ENCODE data around the gene BRF1.
"Not testable (repeated sequence)": the region's sequence is repeated elsewhere in the genome, so short reads cannot be mapped to it uniquely, and the experiment has no call there.

The BRF1 gene

GRCh38 chr14:105282098-105282725 is 18.6 kb downstream of the BRF1 start:
- peaks cover 10 to 25% of the 10 kb centered on the region in 2 donors for H3K36me3 Mint-ChIP-seq
- peaks cover 21 to 44% of the 10 kb centered on the region in 2 donors for H3K4me1 Mint-ChIP-seq
- DNase-seq (no peak), ATAC-seq (replicated peaks) (no peak)
- H3K27ac Mint-ChIP-seq: no peak overlapping the region
- no peaks in the 10 kb centered on the region for H3K9me3 Mint-ChIP-seq
- no peak overlapping the region for H3K4me3 Mint-ChIP-seq
- no peaks in the 10 kb centered on the region for H3K27me3 Mint-ChIP-seq

- peaks cover 10 to 20% of the 10 kb centered on the region in 2 donors for H3K36me3 Mint-ChIP-seq
- no peak overlapping the region for H3K4me3 Mint-ChIP-seq
Observed at GRCh38 chr14:105281371-105282097, 19.3 kb downstream of the BRF1 start.

GRCh38 chr14:105280525-105280924 is 20.3 kb downstream of the BRF1 start:
- H3K27me3 Mint-ChIP-seq: no peaks in the 10 kb centered on the region
- ATAC-seq (replicated peaks) (no peak), DNase-seq (no peak)
- no peak overlapping the region for H3K27ac Mint-ChIP-seq
- peaks cover 21 to 41% of the 10 kb centered on the region in 2 donors for H3K4me1 Mint-ChIP-seq
- peaks cover 10 to 15% of the 10 kb centered on the region in 2 donors for H3K36me3 Mint-ChIP-seq
- no peaks in the 10 kb centered on the region for H3K9me3 Mint-ChIP-seq
- no peak overlapping the region for H3K4me3 Mint-ChIP-seq

More at GRCh38 chr14:105281371-105282097, 19.3 kb downstream of the BRF1 start:
- no peaks in the 10 kb centered on the region for H3K9me3 Mint-ChIP-seq
- peaks cover 20 to 44% of the 10 kb centered on the region in 2 donors for H3K4me1 Mint-ChIP-seq
- ATAC-seq (replicated peaks) (peak; percentile 33 to 46), DNase-seq (no peak)
- H3K27ac Mint-ChIP-seq: peak overlapping the region; percentile 56
- no peaks in the 10 kb centered on the region for H3K27me3 Mint-ChIP-seq

GRCh38 chr14:105279642-105280361 is 21.0 kb downstream of the BRF1 start:
- ATAC-seq (replicated peaks) (no peak), DNase-seq (no peak)
- Mint-ChIP-seq H3K4me1 (peaks cover 21 to 40% of the 10 kb centered on the region in 2 donors), H3K27me3 (no peaks in the 10 kb centered on the region), H3K27ac (no peak overlapping the region), H3K9me3 (no peaks in the 10 kb centered on the region), H3K4me3 (no peak overlapping the region), H3K36me3 (peaks cover 5 to 8% of the 10 kb centered on the region in 2 donors)

- H3K36me3 Mint-ChIP-seq; H3K4me3 Mint-ChIP-seq; H3K9me3 Mint-ChIP-seq; DNase-seq; H3K27ac Mint-ChIP-seq; ATAC-seq (replicated peaks); H3K27me3 Mint-ChIP-seq: not testable (repeated sequence)
- peaks cover 12 to 25% of the 10 kb centered on the region in 2 donors for H3K4me1 Mint-ChIP-seq
Observed at GRCh38 chr14:105277448-105277847, 23.4 kb downstream of the BRF1 start.

GRCh38 chr14:105275267-105275946 is 25.4 kb downstream of the BRF1 start:
- Mint-ChIP-seq H3K27me3 (no peaks in the 10 kb centered on the region), H3K9me3 (no peaks in the 10 kb centered on the region), H3K36me3 (peaks cover 0 to 9% of the 10 kb centered on the region in 2 donors), H3K27ac (no peak overlapping the region), H3K4me1 (peaks cover 10 to 24% of the 10 kb centered on the region in 2 donors), H3K4me3 (no peak overlapping the region)
- ATAC-seq (replicated peaks) (no peak), DNase-seq (no peak)

- Mint-ChIP-seq H3K36me3 (peaks cover 0 to 9% of the 10 kb centered on the region in 2 donors), H3K4me1 (peaks cover 12 to 28% of the 10 kb centered on the region in 2 donors), H3K4me3 (no peak overlapping the region), H3K9me3 (no peaks in the 10 kb centered on the region), H3K27ac (no peak overlapping the region), H3K27me3 (no peaks in the 10 kb centered on the region)
- DNase-seq (no peak), ATAC-seq (replicated peaks) (no peak)
Observed at GRCh38 chr14:105274637-105275036, 26.2 kb downstream of the BRF1 start.

GRCh38 chr14:105273062-105273461 is 27.7 kb downstream of the BRF1 start:
- ATAC-seq (replicated peaks) (no peak), DNase-seq (no peak)
- peaks cover 5 to 15% of the 10 kb centered on the region in 2 donors for H3K36me3 Mint-ChIP-seq
- H3K9me3 Mint-ChIP-seq: no peaks in the 10 kb centered on the region
- peaks cover 25 to 43% of the 10 kb centered on the region in 2 donors for H3K4me1 Mint-ChIP-seq
- H3K27ac Mint-ChIP-seq: no peak overlapping the region
- no peaks in the 10 kb centered on the region for H3K27me3 Mint-ChIP-seq
- no peak overlapping the region for H3K4me3 Mint-ChIP-seq

- Mint-ChIP-seq H3K36me3 (peaks cover 5 to 15% of the 10 kb centered on the region in 2 donors), H3K9me3 (no peaks in the 10 kb centered on the region), H3K27me3 (no peaks in the 10 kb centered on the region), H3K4me3 (no peak overlapping the region), H3K27ac (no peak overlapping the region), H3K4me1 (peaks cover 25 to 43% of the 10 kb centered on the region in 2 donors)
- ATAC-seq (replicated peaks) (no peak), DNase-seq (no peak)
Observed at GRCh38 chr14:105272623-105273022, 28.2 kb downstream of the BRF1 start.

GRCh38 chr14:105271224-105271890 is 29.4 kb downstream of the BRF1 start:
- no peak overlapping the region for H3K4me3 Mint-ChIP-seq
- no peak overlapping the region for H3K27ac Mint-ChIP-seq
- ATAC-seq (replicated peaks): no peak
- no peaks in the 10 kb centered on the region for H3K27me3 Mint-ChIP-seq
- H3K36me3 Mint-ChIP-seq: peaks cover 11 to 15% of the 10 kb centered on the region in 2 donors
- no peak for DNase-seq
- H3K4me1 Mint-ChIP-seq: peaks cover 25 to 43% of the 10 kb centered on the region in 2 donors
- no peaks in the 10 kb centered on the region for H3K9me3 Mint-ChIP-seq

GRCh38 chr14:105269405-105269804 is 31.4 kb downstream of the BRF1 start:
- Mint-ChIP-seq H3K27me3 (no peaks in the 10 kb centered on the region), H3K9me3 (no peaks in the 10 kb centered on the region), H3K36me3 (peaks cover 14 to 19% of the 10 kb centered on the region in 2 donors), H3K4me3 (no peak overlapping the region), H3K4me1 (peaks cover 23 to 34% of the 10 kb centered on the region in 2 donors), H3K27ac (peak overlapping the region; percentile 79)
- DNase-seq (no peak), ATAC-seq (replicated peaks) (peak; percentile 49 to 77)

GRCh38 chr14:105268736-105269354 is 32.0 kb downstream of the BRF1 start:
- no peak for ATAC-seq (replicated peaks)
- Mint-ChIP-seq H3K27me3 (no peaks in the 10 kb centered on the region), H3K27ac (peak overlapping the region; percentile 42), H3K4me3 (no peak overlapping the region), H3K4me1 (peaks cover 23 to 28% of the 10 kb centered on the region in 2 donors), H3K36me3 (peaks cover 14 to 22% of the 10 kb centered on the region in 2 donors), H3K9me3 (no peaks in the 10 kb centered on the region)
- DNase-seq: no peak

GRCh38 chr14:105267820-105268548 is 32.8 kb downstream of the BRF1 start:
- Mint-ChIP-seq H3K36me3 (peaks cover 18 to 27% of the 10 kb centered on the region in 2 donors), H3K4me3 (no peak overlapping the region), H3K27ac (peak overlapping the region; percentile 42), H3K9me3 (no peaks in the 10 kb centered on the region), H3K4me1 (peaks cover 24 to 34% of the 10 kb centered on the region in 2 donors), H3K27me3 (no peaks in the 10 kb centered on the region)
- DNase-seq (no peak), ATAC-seq (replicated peaks) (no peak)

All from stimulated activated naive B cell treated with anti-CD40 and anti-IgM and Interleukin-4, amounts not matched to agents 10 μg/mL and 1 μg/mL and 100 μg/mL, for 72 hours (primary cell).